SK-N-MC (cell line): ENCODE results near the gene ENHO.

Experiments
- DNase-seq: peaks from one replicate; pipeline ENCODE4 v3.0.0-alpha.2; 2011; ENCODE audit warnings: low read depth, low spot score
- H3K27ac ChIP-seq: fragments of 200-600 bp; sonication (generic); 2 replicates; pipeline ENCODE4 v1.5.1; 2016; ENCODE audit warnings: mixed run types
- H3K36me3 ChIP-seq: fragments of 200-600 bp; sonication (generic); 2 replicates; pipeline ENCODE4 v1.6.1; 2017; ENCODE audit warnings: antibody characterized with exemption, low read length, mixed read lengths; ENCODE audit not compliant: insufficient read depth
- H3K4me3 ChIP-seq: fragments of 200-600 bp; sonication (generic); 2 replicates; pipeline ENCODE4 v1.5.1; 2016
- H3K9ac ChIP-seq: fragments of 200-600 bp; sonication (generic); 2 replicates; pipeline ENCODE4 v1.8.0; 2017; ENCODE audit warnings: mixed run types, mixed read lengths; ENCODE audit not compliant: insufficient read length
- H3K9me3 ChIP-seq: fragments of 200-600 bp; sonication (generic); 2 replicates; pipeline ENCODE4 v1.6.1; 2017; ENCODE audit warnings: low read depth, mild to moderate bottlenecking, antibody characterized with exemption, low read length, moderate library complexity, mixed read lengths
- EZH2 ChIP-seq: fragments of 200-600 bp; sonication (generic); IDR thresholded peaks from one replicate; pipeline ENCODE4 v1.6.1; 2017; ENCODE audit warnings: antibody characterized with exemption
- FOXP2 ChIP-seq: optimal IDR thresholded peaks from 2 replicates; pipeline ENCODE3; 2011; ENCODE audit warnings: mild to moderate bottlenecking, moderate library complexity; ENCODE audit not compliant: insufficient read depth; ENCODE audit errors: extremely low read length, control extremely low read depth
- POLR2AphosphoS5 ChIP-seq: IDR thresholded peaks from 2 replicates; pipeline ENCODE4 v1.6.1; 2012; ENCODE audit warnings: mild to moderate bottlenecking, low read depth, low read length, borderline replicate concordance

The ENHO gene

DNA sequence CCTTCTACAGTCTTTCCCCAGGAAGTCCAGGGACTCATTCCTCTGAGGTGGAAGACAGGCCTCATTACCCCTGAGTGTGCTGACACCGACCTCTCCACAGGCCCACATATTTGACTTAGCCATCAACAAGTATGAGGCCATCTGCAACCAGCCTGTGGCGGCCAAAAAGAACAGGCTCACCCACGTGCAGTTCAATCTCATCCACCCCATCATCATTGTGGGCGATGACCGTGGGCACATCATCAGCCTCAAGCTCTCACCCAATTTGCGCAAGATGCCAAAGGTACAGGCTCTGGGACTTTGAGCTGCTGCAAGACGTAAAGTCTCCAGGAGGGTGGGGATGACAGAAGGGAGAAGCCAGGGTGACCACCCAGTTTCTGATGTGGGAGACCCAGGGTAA, 5.6 kb downstream of the ENHO start:
- DNase-seq, result no peak
- H3K9ac ChIP-seq, result no peak overlapping the region
- H3K36me3 ChIP-seq, result no peaks in the 10 kb centered on the region
- H3K9me3 ChIP-seq, result no peaks in the 10 kb centered on the region
- no peak overlapping the region for H3K4me3 ChIP-seq
- TF ChIP-seq EZH2 (no peak), FOXP2 (no peak), POLR2AphosphoS5 (no peak)
- no peak overlapping the region for H3K27ac ChIP-seq

DNA sequence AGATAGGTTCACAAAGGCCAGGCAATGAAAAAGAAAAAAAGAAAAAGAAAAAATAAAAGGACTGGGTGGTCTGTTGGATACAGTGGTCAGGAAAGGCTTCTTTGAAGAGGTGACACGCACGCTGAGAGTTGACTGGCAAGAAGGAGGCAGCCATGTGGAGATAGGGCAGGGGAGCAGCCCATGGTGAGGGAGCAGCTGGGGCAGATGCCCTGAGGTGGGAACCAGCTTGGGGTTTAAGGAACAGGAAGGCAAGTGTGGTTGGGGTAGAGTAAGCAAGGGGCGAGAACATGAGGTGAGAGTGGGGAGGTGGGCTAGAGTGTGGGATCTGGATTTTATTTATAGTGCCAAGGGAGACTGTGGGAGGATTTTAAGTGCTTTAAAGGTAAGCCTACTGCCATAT, 6.8 kb downstream of the ENHO start:
- DNase-seq, result no peak
- no peak overlapping the region for H3K9ac ChIP-seq
- TF ChIP-seq EZH2 (no peak), FOXP2 (no peak), POLR2AphosphoS5 (no peak)
- no peak overlapping the region for H3K4me3 ChIP-seq
- no peaks in the 10 kb centered on the region for H3K9me3 ChIP-seq
- no peaks in the 10 kb centered on the region for H3K36me3 ChIP-seq
- H3K27ac ChIP-seq, result no peak overlapping the region

- Histone ChIP-seq H3K36me3 (no peaks in the 10 kb centered on the region), H3K27ac (no peak overlapping the region), H3K4me3 (no peak overlapping the region), H3K9ac (no peak overlapping the region), H3K9me3 (no peaks in the 10 kb centered on the region)
- TF ChIP-seq FOXP2 (no peak), EZH2 (no peak), POLR2AphosphoS5 (no peak)
- DNase-seq, result no peak
These were observed 8.0 kb downstream of the ENHO start for GRCh38 chr9:34514816-34515215.

GRCh38 chr9:34514401-34514800, 8.4 kb downstream of the ENHO start:
- Histone ChIP-seq H3K36me3 (no peaks in the 10 kb centered on the region), H3K9ac (no peak overlapping the region), H3K9me3 (no peaks in the 10 kb centered on the region), H3K27ac (no peak overlapping the region), H3K4me3 (no peak overlapping the region)
- DNase-seq, result no peak
- TF ChIP-seq POLR2AphosphoS5 (no peak), FOXP2 (no peak), EZH2 (no peak)

- Histone ChIP-seq H3K4me3 (no peak overlapping the region), H3K9ac (no peak overlapping the region), H3K27ac (no peak overlapping the region), H3K36me3 (no peaks in the 10 kb centered on the region), H3K9me3 (no peaks in the 10 kb centered on the region)
- DNase-seq, result no peak
- no peak for TF ChIP-seq POLR2AphosphoS5
- TF ChIP-seq FOXP2, result no peak
- no peak for TF ChIP-seq EZH2
These were observed 9.1 kb downstream of the ENHO start for GRCh38 chr9:34513567-34514214.

DNA sequence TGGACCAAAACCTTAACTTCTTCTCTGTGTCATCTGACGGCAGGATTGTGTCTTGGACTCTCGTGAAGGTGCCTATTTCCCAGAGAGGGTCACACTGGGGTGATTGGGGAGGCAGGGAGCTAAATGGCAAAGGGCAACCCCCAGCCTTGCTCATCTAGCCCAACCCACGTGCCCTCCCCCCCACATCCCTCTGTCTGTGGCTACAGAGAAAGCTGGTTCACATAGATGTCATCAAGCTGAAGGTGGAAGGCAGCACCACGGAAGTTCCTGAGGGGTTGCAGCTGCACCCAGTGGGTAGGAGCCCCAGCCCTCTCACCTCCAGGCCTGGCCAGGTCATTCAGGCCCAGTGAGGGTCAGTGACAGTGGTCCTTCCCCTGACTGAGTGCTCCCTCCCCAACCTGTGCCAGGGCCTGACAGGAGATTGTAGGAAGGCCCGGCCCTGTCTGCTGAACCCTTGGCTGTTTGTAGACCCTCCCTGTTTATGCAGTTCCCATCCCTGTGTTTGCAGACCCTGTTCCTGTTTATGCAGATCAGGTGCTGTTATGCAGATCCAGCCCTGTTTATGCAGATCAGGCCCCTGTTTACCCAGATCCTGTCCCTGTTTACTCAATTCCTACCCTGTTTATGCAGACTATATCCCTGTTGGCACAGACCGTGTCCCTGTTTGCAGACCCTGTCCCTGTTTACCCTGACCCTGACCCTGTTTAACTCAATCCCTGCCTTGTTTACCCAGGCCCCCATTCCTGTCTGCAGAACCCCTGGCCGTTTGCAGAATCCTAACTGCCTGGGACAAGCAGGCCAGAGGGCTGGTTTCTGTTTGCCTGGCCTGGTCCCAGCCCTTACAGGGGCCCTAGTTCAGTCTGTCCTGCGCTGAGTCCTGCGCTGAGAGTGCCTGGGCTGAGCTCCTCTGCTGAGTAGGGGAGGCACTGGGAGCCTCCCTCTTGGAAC, 10.4 kb downstream of the ENHO start:
- Histone ChIP-seq H3K4me3 (no peak overlapping the region), H3K9ac (no peak overlapping the region), H3K36me3 (no peaks in the 10 kb centered on the region), H3K9me3 (no peaks in the 10 kb centered on the region), H3K27ac (no peak overlapping the region)
- DNase-seq, result no peak
- TF ChIP-seq POLR2AphosphoS5 (no peak), EZH2 (no peak), FOXP2 (no peak)

GRCh38 chr9:34510497-34511468, 12.0 kb downstream of the ENHO start:
- no peak overlapping the region for H3K9ac ChIP-seq
- no peaks in the 10 kb centered on the region for H3K36me3 ChIP-seq
- no peak for DNase-seq
- H3K9me3 ChIP-seq, result no peaks in the 10 kb centered on the region
- TF ChIP-seq EZH2, result no peak
- no peak for TF ChIP-seq FOXP2
- no peak for TF ChIP-seq POLR2AphosphoS5
- no peak overlapping the region for H3K4me3 ChIP-seq
- H3K27ac ChIP-seq, result no peak overlapping the region

DNA sequence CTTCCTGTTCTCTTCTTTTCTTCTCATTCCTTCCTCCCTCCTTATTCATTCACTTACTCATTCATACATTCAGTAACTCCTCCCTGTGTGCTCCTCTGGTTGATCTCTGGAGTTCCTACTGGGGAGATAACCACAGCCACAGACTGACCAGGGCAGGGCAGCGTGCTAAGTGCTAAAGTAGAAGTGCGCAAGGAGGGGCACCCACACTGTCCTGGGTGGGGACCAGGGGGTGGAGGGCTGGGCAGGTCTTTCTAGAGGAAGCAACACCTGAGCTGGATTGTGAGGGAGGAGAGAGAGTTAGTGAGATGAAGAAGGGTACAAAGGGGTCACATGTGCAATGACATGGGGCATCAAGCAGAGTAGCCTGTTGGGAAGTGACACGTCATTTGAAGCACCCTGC, 13.8 kb downstream of the ENHO start:
- H3K36me3 ChIP-seq, result no peaks in the 10 kb centered on the region
- H3K9ac ChIP-seq, result no peak overlapping the region
- TF ChIP-seq EZH2 (no peak), POLR2AphosphoS5 (no peak), FOXP2 (no peak)
- no peaks in the 10 kb centered on the region for H3K9me3 ChIP-seq
- H3K27ac ChIP-seq, result no peak overlapping the region
- no peak for DNase-seq
- no peak overlapping the region for H3K4me3 ChIP-seq
